Esophagus squamous epithelium (tissue), 4 donors: Measurements from ENCODE around the gene CHI3L1.

Experiments used
- POLR2A ChIP-seq, 4 donors: fragments of 450-650 bp; IDR thresholded peaks; one replicate each; pipeline ENCODE4 v1.6.1; 2017; ENCODE audit warnings: antibody characterized with exemption in 4 of 4, mild to moderate bottlenecking in 4 of 4, moderate library complexity in 3 of 4
- TF ChIP-seq, protein P1 (sequence below), 6 experiments: fragments of 450-650 bp in 4 of 6; fragments of 200-600 bp in 2 of 6; sonication (generic) in 2 of 6; IDR thresholded peaks; one replicate each; pipeline ENCODE4 v1.5.1; 2016 to 2019; ENCODE audit warnings: antibody characterized with exemption in 6 of 6, mild to moderate bottlenecking in 4 of 6, moderate library complexity in 4 of 6

DNA sequence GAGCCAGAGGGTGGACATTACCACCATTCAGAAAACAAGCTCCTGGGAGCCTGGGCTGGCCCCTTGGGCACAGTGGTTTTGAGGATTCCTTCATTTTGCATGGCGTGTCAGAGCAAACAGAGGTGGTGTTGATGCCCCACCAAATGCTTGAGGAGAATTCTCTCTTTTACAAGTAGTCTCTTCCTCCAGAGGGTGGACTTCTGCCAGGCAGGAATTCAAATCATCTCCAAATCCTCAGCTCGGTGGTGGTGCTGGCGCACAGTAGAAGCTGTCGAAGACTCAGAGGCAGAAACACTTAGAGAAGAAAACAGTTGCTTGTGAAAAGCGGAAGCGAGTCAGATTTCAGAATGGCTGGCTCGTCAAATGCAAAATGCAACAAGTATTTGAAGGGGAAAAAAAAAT, 3.4 kb upstream of the CHI3L1 start:
- TF ChIP-seq, protein P1, sequence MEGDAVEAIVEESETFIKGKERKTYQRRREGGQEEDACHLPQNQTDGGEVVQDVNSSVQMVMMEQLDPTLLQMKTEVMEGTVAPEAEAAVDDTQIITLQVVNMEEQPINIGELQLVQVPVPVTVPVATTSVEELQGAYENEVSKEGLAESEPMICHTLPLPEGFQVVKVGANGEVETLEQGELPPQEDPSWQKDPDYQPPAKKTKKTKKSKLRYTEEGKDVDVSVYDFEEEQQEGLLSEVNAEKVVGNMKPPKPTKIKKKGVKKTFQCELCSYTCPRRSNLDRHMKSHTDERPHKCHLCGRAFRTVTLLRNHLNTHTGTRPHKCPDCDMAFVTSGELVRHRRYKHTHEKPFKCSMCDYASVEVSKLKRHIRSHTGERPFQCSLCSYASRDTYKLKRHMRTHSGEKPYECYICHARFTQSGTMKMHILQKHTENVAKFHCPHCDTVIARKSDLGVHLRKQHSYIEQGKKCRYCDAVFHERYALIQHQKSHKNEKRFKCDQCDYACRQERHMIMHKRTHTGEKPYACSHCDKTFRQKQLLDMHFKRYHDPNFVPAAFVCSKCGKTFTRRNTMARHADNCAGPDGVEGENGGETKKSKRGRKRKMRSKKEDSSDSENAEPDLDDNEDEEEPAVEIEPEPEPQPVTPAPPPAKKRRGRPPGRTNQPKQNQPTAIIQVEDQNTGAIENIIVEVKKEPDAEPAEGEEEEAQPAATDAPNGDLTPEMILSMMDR (IDR thresholded peaks at IDR 0.05): no peak
- no peak for TF ChIP-seq POLR2A (IDR thresholded peaks at IDR 0.05)
